ENCODE results near the gene TPPP2.

The TPPP2 gene

DNA sequence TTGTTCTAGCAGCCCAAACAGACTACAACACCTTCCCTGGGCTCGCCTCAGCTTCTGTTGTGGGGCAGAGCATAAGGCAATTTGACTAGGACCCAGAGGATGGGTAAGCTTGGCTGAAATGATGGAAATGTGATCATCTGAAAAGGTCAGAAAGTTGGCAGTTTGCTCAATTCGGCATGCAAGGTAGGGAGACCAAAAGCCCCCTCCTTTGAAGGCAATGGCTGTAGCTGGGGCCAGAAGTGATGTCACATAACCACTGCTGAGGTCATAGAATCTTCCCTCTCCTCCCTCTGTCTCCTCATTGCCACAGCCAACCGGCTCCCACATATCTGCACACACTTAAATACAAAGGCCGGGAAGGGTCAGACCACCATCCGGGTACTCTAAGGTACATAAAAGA is at the start of gene TPPP2:
Gene TPPP2 (plus strand): TSS at position 301 of the 400 bp plus-strand sequence. CDS start 365 bp downstream, outside the sequence.
- H3K27ac ChIP-seq (ENCODE audit: extremely low read depth, low read depth, low read length) = no peak within 1 kb of the TSS
- no peak within 1 kb of the TSS for H3K4me3 ChIP-seq (ENCODE audit: low read depth, low read length)
- TF ChIP-seq ZNF626 (tag by site-specific recombination; IDR thresholded peaks at IDR 0.05) = no peak
- TF ChIP-seq ZNF16 (tag by site-specific recombination; IDR thresholded peaks at IDR 0.05; ENCODE audit: low read depth) = no peak
- no peak for TF ChIP-seq REPIN1 (tag by site-specific recombination; IDR thresholded peaks at IDR 0.05; ENCODE audit: low read depth)
- TF ChIP-seq ZBTB8A (tag by site-specific recombination; IDR thresholded peaks at IDR 0.05) = no peak
- TF ChIP-seq ZNF768 (tag by site-specific recombination; IDR thresholded peaks at IDR 0.05) = no peak
- TF ChIP-seq, protein P1, sequence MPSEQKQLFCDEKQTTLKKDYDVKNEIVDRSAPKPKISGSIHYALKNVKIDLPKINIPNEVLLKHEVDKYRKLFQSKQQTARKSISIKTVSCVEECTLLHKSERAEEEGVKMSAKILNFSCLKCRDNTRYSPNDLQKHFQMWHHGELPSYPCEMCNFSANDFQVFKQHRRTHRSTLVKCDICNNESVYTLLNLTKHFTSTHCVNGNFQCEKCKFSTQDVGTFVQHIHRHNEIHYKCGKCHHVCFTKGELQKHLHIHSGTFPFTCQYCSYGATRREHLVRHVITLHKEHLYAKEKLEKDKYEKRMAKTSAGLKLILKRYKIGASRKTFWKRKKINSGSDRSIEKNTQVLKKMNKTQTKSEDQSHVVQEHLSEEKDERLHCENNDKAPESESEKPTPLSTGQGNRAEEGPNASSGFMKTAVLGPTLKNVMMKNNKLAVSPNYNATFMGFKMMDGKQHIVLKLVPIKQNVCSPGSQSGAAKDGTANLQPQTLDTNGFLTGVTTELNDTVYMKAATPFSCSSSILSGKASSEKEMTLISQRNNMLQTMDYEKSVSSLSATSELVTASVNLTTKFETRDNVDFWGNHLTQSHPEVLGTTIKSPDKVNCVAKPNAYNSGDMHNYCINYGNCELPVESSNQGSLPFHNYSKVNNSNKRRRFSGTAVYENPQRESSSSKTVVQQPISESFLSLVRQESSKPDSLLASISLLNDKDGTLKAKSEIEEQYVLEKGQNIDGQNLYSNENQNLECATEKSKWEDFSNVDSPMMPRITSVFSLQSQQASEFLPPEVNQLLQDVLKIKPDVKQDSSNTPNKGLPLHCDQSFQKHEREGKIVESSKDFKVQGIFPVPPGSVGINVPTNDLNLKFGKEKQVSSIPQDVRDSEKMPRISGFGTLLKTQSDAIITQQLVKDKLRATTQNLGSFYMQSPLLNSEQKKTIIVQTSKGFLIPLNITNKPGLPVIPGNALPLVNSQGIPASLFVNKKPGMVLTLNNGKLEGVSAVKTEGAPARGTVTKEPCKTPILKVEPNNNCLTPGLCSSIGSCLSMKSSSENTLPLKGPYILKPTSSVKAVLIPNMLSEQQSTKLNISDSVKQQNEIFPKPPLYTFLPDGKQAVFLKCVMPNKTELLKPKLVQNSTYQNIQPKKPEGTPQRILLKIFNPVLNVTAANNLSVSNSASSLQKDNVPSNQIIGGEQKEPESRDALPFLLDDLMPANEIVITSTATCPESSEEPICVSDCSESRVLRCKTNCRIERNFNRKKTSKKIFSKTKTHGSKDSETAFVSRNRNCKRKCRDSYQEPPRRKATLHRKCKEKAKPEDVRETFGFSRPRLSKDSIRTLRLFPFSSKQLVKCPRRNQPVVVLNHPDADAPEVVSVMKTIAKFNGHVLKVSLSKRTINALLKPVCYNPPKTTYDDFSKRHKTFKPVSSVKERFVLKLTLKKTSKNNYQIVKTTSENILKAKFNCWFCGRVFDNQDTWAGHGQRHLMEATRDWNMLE (tag by site-specific recombination; conservative IDR thresholded peaks at IDR 0.05; ENCODE audit: low read depth) = no peak
- TF ChIP-seq, protein P2, sequence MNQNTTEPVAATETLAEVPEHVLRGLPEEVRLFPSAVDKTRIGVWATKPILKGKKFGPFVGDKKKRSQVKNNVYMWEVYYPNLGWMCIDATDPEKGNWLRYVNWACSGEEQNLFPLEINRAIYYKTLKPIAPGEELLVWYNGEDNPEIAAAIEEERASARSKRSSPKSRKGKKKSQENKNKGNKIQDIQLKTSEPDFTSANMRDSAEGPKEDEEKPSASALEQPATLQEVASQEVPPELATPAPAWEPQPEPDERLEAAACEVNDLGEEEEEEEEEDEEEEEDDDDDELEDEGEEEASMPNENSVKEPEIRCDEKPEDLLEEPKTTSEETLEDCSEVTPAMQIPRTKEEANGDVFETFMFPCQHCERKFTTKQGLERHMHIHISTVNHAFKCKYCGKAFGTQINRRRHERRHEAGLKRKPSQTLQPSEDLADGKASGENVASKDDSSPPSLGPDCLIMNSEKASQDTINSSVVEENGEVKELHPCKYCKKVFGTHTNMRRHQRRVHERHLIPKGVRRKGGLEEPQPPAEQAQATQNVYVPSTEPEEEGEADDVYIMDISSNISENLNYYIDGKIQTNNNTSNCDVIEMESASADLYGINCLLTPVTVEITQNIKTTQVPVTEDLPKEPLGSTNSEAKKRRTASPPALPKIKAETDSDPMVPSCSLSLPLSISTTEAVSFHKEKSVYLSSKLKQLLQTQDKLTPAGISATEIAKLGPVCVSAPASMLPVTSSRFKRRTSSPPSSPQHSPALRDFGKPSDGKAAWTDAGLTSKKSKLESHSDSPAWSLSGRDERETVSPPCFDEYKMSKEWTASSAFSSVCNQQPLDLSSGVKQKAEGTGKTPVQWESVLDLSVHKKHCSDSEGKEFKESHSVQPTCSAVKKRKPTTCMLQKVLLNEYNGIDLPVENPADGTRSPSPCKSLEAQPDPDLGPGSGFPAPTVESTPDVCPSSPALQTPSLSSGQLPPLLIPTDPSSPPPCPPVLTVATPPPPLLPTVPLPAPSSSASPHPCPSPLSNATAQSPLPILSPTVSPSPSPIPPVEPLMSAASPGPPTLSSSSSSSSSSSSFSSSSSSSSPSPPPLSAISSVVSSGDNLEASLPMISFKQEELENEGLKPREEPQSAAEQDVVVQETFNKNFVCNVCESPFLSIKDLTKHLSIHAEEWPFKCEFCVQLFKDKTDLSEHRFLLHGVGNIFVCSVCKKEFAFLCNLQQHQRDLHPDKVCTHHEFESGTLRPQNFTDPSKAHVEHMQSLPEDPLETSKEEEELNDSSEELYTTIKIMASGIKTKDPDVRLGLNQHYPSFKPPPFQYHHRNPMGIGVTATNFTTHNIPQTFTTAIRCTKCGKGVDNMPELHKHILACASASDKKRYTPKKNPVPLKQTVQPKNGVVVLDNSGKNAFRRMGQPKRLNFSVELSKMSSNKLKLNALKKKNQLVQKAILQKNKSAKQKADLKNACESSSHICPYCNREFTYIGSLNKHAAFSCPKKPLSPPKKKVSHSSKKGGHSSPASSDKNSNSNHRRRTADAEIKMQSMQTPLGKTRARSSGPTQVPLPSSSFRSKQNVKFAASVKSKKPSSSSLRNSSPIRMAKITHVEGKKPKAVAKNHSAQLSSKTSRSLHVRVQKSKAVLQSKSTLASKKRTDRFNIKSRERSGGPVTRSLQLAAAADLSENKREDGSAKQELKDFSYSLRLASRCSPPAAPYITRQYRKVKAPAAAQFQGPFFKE (tag by site-specific recombination; IDR thresholded peaks at IDR 0.05; ENCODE audit: borderline replicate concordance) = no peak
- no peak for TF ChIP-seq ZNF132 (tag by site-specific recombination; IDR thresholded peaks at IDR 0.05; ENCODE audit: borderline replicate concordance)
- TF ChIP-seq, protein P3, sequence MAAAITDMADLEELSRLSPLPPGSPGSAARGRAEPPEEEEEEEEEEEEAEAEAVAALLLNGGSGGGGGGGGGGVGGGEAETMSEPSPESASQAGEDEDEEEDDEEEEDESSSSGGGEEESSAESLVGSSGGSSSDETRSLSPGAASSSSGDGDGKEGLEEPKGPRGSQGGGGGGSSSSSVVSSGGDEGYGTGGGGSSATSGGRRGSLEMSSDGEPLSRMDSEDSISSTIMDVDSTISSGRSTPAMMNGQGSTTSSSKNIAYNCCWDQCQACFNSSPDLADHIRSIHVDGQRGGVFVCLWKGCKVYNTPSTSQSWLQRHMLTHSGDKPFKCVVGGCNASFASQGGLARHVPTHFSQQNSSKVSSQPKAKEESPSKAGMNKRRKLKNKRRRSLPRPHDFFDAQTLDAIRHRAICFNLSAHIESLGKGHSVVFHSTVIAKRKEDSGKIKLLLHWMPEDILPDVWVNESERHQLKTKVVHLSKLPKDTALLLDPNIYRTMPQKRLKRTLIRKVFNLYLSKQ (tag by site-specific recombination; IDR thresholded peaks at IDR 0.05; ENCODE audit: borderline replicate concordance) = no peak
- TF ChIP-seq SP3 (tag by site-specific recombination; IDR thresholded peaks at IDR 0.05) = no peak
- TF ChIP-seq ZEB2 (tag by site-specific recombination; IDR thresholded peaks at IDR 0.05) = no peak
- no peak for TF ChIP-seq ZNF248 (tag by site-specific recombination; IDR thresholded peaks at IDR 0.05)
- TF ChIP-seq MYNN (tag by site-specific recombination; IDR thresholded peaks at IDR 0.05; ENCODE audit: borderline replicate concordance) = no peak
- TF ChIP-seq ZNF133 (tag by site-specific recombination; IDR thresholded peaks at IDR 0.05) = no peak
- TF ChIP-seq ZNF2 (tag by site-specific recombination; IDR thresholded peaks at IDR 0.05) = no peak
- peaks cover 8% of the 10 kb centered on the region; the same call in 1 of the 2 replicates for H3K4me1 ChIP-seq (ENCODE audit: control insufficient read depth, insufficient read depth, low read length)
- CTCF ChIA-PET = interaction anchor here (5.2 kb wide), 1 partner anchor 15 kb away, joined by 35 read pairs; no protein-coding TSS in a partner anchor
- POLR2A ChIA-PET = no interaction called here
- no peaks in the 10 kb centered on the region for H3K36me3 ChIP-seq (ENCODE audit: control insufficient read depth in 2 of 2, insufficient read depth in 1 of 2, low read length in 2 of 2)
- H3K9me3 ChIP-seq (ENCODE audit: control insufficient read depth, insufficient read depth, low read depth, low read length) = no peaks in the 10 kb centered on the region
